B cell (primary cell): ENCODE results near the gene LVRN. TPM values are rescaled to one million over a fixed set of nuclear protein-coding genes. Genes with fewer than 3 reads are reported as not detected.

Source experiments
- ATAC-seq: fragments of 200-7000 bp; cut with Tn5 transposase; one replicate; pipeline ENCODE4 v1.10.0; 2021; ENCODE audit warnings: low read depth, mild to moderate bottlenecking, moderate number of reproducible peaks, moderate library complexity
- CTCF ChIA-PET: fragments of 350-600 bp; sonication (Branson Sonifier 250); formaldehyde crosslinking; loops from one replicate; lab custom pipeline; 2021; ENCODE audit warnings: antibody characterized with exemption, inconsistent platforms; lab: Charles Lee
- POLR2A ChIA-PET: fragments of 350-600 bp; sonication (Branson Sonifier 250); formaldehyde crosslinking; loops from one replicate; lab custom pipeline; 2021; ENCODE audit warnings: antibody characterized with exemption; lab: Charles Lee
- DNase-seq: peaks from one replicate; pipeline ENCODE4 v3.0.0; 2013
- H2AFZ ChIP-seq: 2 replicates; pipeline ENCODE4 v1.6.1; 2012; ENCODE audit warnings: mild to moderate bottlenecking, low read depth, low read length; ENCODE audit not compliant: insufficient read depth, poor library complexity, severe bottlenecking
- H3K27ac ChIP-seq, 2 donors: 1 replicate in 1 of 2; 2 replicates in 1 of 2; pipeline ENCODE4 v1.5.1; 2012 to 2013; ENCODE audit warnings: low read length in 2 of 2, mild to moderate bottlenecking in 2 of 2, moderate library complexity in 1 of 2
- H3K27me3 ChIP-seq, 4 experiments: fragments of 200-600 bp in 1 of 4; sonication (generic) in 1 of 4; replicated peaks in 1 of 4; 1 replicate in 2 of 4; 2 replicates in 2 of 4; pipeline versions ENCODE4 v1.6.1 to v1.7.0; 2013 to 2016; ENCODE audit warnings: low read length in 3 of 4, mild to moderate bottlenecking in 2 of 4, mixed read lengths in 1 of 4, moderate library complexity in 1 of 4; ENCODE audit not compliant: insufficient read depth in 4 of 4, control insufficient read depth in 3 of 4; ENCODE audit errors: control extremely low read depth in 1 of 4
- H3K36me3 ChIP-seq, 2 experiments: replicated peaks in 1 of 2; 1 replicate in 1 of 2; 2 replicates in 1 of 2; pipeline versions ENCODE4 v1.6.1 to v1.7.1; 2013; ENCODE audit warnings: low read length in 1 of 2; ENCODE audit not compliant: insufficient read depth in 2 of 2, control insufficient read depth in 1 of 2; ENCODE audit errors: control extremely low read depth in 1 of 2, extremely low read depth in 1 of 2
- H3K4me1 ChIP-seq, 2 donors: fragments of 200-600 bp in 1 of 2; sonication (generic) in 1 of 2; 1 replicate in 1 of 2; 2 replicates in 1 of 2; pipeline versions ENCODE4 v1.5.1 to v1.6.1; 2013 to 2017; ENCODE audit warnings: low read length in 2 of 2; ENCODE audit not compliant: control insufficient read depth in 2 of 2, insufficient read depth in 2 of 2
- H3K4me2 ChIP-seq: replicated peaks from 2 replicates; pipeline ENCODE3; 2012; ENCODE audit warnings: mild to moderate bottlenecking, low read depth, low read length; ENCODE audit not compliant: poor library complexity, severe bottlenecking
- H3K4me3 ChIP-seq, 5 experiments: fragments of 200-600 bp in 1 of 5; sonication (generic) in 1 of 5; 1 replicate in 3 of 5; 2 replicates in 2 of 5; pipeline versions ENCODE4 v1.5.1 to v1.7.0; 2011 to 2016; ENCODE audit warnings: low read length in 4 of 5, mild to moderate bottlenecking in 4 of 5, low read depth in 2 of 5, control low read depth in 1 of 5, moderate library complexity in 1 of 5; ENCODE audit not compliant: insufficient read depth in 1 of 5; ENCODE audit errors: control extremely low read depth in 1 of 5, extremely low read depth in 1 of 5
- H3K79me2 ChIP-seq: fragments of 200-600 bp; sonication (generic); one replicate; pipeline ENCODE4 v1.6.0; 2016; ENCODE audit warnings: low read length; ENCODE audit not compliant: control insufficient read depth, insufficient read depth
- H3K9ac ChIP-seq: fragments of 200-600 bp; sonication (generic); 2 replicates; pipeline ENCODE4 v1.6.1; 2017; ENCODE audit warnings: mild to moderate bottlenecking, low read length, moderate library complexity
- H3K9me3 ChIP-seq, 3 donors: one replicate each; pipeline versions ENCODE4 v1.6.1 to v1.7.1; 2013; ENCODE audit warnings: low read length in 2 of 3; ENCODE audit not compliant: control insufficient read depth in 2 of 3, insufficient read depth in 1 of 3; ENCODE audit errors: control extremely low read depth in 1 of 3
- H4K20me1 ChIP-seq: 2 replicates; pipeline ENCODE4 v1.6.0; 2012; ENCODE audit warnings: mild to moderate bottlenecking, low read length; ENCODE audit not compliant: insufficient read depth, control insufficient read depth, poor library complexity, severe bottlenecking
- H3K27ac Mint-ChIP-seq: one replicate; pipeline ENCODE4 v1.8.0; 2021; ENCODE audit warnings: mixed read lengths
- H3K27me3 Mint-ChIP-seq: one replicate; pipeline ENCODE4 v1.8.0; 2021; ENCODE audit warnings: mixed read lengths
- H3K4me1 Mint-ChIP-seq: one replicate; pipeline ENCODE4 v1.8.0; 2021; ENCODE audit warnings: mixed read lengths
- H3K4me3 Mint-ChIP-seq: one replicate; pipeline ENCODE4 v1.8.0; 2021; ENCODE audit warnings: mixed read lengths
- H3K9me3 Mint-ChIP-seq: one replicate; pipeline ENCODE4 v1.8.0; 2022; ENCODE audit warnings: mixed read lengths; ENCODE audit not compliant: insufficient read depth
- EZH2 ChIP-seq: IDR thresholded peaks from 2 replicates; pipeline ENCODE4 v1.6.1; 2012; ENCODE audit warnings: borderline replicate concordance, low read depth, mild to moderate bottlenecking, moderate library complexity, low read length; ENCODE audit not compliant: insufficient read depth, poor library complexity, severe bottlenecking
- WGBS: methylation state at CpG from one replicate; pipeline ENCODE4 v1.1.5; 2013; ENCODE audit warnings: missing lambda C conversion rate; ENCODE audit not compliant: insufficient coverage; 5-methylcytosine and 5-hydroxymethylcytosine counted together
- intact Hi-C: fragments of 100-400 bp; cut with micrococcal nuclease; formaldehyde crosslinking; loops from one replicate; pipeline ENCODE4 v1.10.0; 2022
- polyA plus RNA-seq: library from polyadenylated mRNA; depleted of rRNA; stranded (reverse); fragments of >200 nt; gene quantifications from 2 replicates; pipeline ENCODE4 v1.2.3, GENCODE V29; 2012
- total RNA-seq, 2 donors: library from RNA; stranded (reverse); fragments of 120-200 nt in 1 of 2; gene quantifications; 1 replicate in 1 of 2; 2 replicates in 1 of 2; pipeline versions ENCODE4 v1.2.3 to v1.2.4, GENCODE V29; 2013 to 2022
- TF ChIP-seq, protein P1 (sequence below): fragments of 200-600 bp; IDR thresholded peaks from one replicate; pipeline ENCODE4 v1.8.0; 2022; ENCODE audit warnings: antibody characterized with exemption, mild to moderate bottlenecking

Gene LVRN
- total and polyA plus RNA-seq, 2 donors (not counting 1 experiment from before 2014, with no cell fraction given): not detected

DNA sequence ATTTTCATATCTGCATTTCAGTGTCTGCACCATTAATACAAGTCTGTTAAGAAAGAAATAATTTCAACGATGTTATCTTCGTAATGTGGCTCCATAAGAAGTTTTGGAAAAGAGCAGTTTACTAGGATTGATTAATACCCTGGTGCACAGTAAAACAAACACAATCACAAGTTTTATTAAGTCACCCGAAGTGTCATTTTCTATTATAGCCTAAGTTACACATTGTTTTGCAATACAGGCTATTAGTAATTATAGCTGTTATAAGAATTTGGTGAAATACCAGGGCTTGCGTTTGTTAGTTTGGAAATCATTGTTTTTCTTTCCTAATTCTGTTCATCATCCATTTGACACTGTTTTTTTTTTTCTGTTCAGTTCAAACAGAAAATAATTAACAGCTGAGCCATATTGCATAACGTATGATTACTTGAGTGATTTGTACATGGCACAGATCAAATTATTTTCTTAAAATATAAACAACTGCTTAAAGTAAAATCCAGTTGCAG lies 30.6 kb downstream of the LVRN start:
- Mint-ChIP-seq H3K9me3 (no peaks in the 10 kb centered on the region), H3K27ac (no peak overlapping the region), H3K27me3 (peaks cover 29% of the 10 kb centered on the region), H3K4me1 (no peaks in the 10 kb centered on the region), H3K4me3 (no peak overlapping the region)
- no peak overlapping the region for H2AFZ ChIP-seq
- no peaks in the 10 kb centered on the region for H3K27me3 ChIP-seq
- DNase-seq (no peak), ATAC-seq (no peak)
- no peaks in the 10 kb centered on the region for H3K4me1 ChIP-seq
- H4K20me1 ChIP-seq: no peaks in the 10 kb centered on the region
- no peak overlapping the region for H3K27ac ChIP-seq
- no peak overlapping the region for H3K4me3 ChIP-seq
- no peak overlapping the region for H3K4me2 ChIP-seq
- H3K9me3 ChIP-seq: no peaks in the 10 kb centered on the region
- no peaks in the 10 kb centered on the region for H3K79me2 ChIP-seq
- H3K36me3 ChIP-seq: no peaks in the 10 kb centered on the region
- no peak overlapping the region for H3K9ac ChIP-seq
- no CpG with 5 or more reads among the region's 5 CpGs for WGBS
- intact Hi-C loops: no loop called here
- TF ChIP-seq, protein P1, sequence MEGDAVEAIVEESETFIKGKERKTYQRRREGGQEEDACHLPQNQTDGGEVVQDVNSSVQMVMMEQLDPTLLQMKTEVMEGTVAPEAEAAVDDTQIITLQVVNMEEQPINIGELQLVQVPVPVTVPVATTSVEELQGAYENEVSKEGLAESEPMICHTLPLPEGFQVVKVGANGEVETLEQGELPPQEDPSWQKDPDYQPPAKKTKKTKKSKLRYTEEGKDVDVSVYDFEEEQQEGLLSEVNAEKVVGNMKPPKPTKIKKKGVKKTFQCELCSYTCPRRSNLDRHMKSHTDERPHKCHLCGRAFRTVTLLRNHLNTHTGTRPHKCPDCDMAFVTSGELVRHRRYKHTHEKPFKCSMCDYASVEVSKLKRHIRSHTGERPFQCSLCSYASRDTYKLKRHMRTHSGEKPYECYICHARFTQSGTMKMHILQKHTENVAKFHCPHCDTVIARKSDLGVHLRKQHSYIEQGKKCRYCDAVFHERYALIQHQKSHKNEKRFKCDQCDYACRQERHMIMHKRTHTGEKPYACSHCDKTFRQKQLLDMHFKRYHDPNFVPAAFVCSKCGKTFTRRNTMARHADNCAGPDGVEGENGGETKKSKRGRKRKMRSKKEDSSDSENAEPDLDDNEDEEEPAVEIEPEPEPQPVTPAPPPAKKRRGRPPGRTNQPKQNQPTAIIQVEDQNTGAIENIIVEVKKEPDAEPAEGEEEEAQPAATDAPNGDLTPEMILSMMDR: no peak
- TF ChIP-seq EZH2: no peak
- ChIA-PET POLR2A (no interaction called here), CTCF (no interaction called here)

DNA sequence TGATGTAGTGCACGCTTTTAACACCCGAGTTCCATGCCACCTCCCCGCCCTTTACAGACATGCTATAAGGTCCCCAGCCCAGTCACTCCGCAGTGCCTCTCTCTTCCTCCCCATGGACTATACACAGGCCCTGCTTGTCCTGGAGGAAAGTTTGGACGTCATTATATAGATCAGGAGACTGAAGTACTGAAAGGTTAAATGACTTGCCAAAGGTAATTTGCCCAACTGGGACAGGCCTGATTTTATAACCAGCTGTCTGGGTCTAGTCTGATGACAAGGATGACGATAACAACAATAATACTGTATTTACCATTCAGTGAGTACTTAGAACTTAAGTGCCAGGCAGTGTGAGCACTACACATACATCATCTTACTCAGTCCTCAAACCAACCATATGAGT lies 33.1 kb downstream of the LVRN start:
- ATAC-seq (no peak), DNase-seq (no peak)
- TF ChIP-seq EZH2: no peak
- TF ChIP-seq, protein P1: no peak
- no peaks in the 10 kb centered on the region for H3K9me3 ChIP-seq
- H4K20me1 ChIP-seq: no peaks in the 10 kb centered on the region
- Mint-ChIP-seq H3K27me3 (peaks cover 32% of the 10 kb centered on the region), H3K4me1 (no peaks in the 10 kb centered on the region), H3K9me3 (no peaks in the 10 kb centered on the region), H3K4me3 (no peak overlapping the region), H3K27ac (no peak overlapping the region)
- H3K9ac ChIP-seq: no peak overlapping the region
- 96% methylated on average over 3 of the region's 6 CpGs for WGBS
- H3K79me2 ChIP-seq: no peaks in the 10 kb centered on the region
- H3K27ac ChIP-seq: no peak overlapping the region
- ChIA-PET CTCF (no interaction called here), POLR2A (no interaction called here)
- no peaks in the 10 kb centered on the region for H3K27me3 ChIP-seq
- no peaks in the 10 kb centered on the region for H3K36me3 ChIP-seq
- no peak overlapping the region for H2AFZ ChIP-seq
- H3K4me1 ChIP-seq: no peaks in the 10 kb centered on the region
- H3K4me2 ChIP-seq: no peak overlapping the region
- H3K4me3 ChIP-seq: no peak overlapping the region
- intact Hi-C loops: no loop called here
